Ovary (tissue), 3 donors: ENCODE data around the gene ZNF322.

Experiments used
- POLR2A ChIP-seq: fragments of 450-650 bp; IDR thresholded peaks from one replicate; pipeline ENCODE4 v1.6.1; 2017; ENCODE audit warnings: antibody characterized with exemption, mild to moderate bottlenecking, moderate library complexity
- TF ChIP-seq, protein P1 (sequence below), 3 donors: fragments of 450-650 bp in 2 of 3; fragments of 200-600 bp in 1 of 3; IDR thresholded peaks; one replicate each; pipeline versions ENCODE4 v1.5.1 to v1.8.0; 2016 to 2022; ENCODE audit warnings: antibody characterized with exemption in 3 of 3, mild to moderate bottlenecking in 1 of 3
- donor health status: DM: no; HTN: no; CAD: no.

DNA sequence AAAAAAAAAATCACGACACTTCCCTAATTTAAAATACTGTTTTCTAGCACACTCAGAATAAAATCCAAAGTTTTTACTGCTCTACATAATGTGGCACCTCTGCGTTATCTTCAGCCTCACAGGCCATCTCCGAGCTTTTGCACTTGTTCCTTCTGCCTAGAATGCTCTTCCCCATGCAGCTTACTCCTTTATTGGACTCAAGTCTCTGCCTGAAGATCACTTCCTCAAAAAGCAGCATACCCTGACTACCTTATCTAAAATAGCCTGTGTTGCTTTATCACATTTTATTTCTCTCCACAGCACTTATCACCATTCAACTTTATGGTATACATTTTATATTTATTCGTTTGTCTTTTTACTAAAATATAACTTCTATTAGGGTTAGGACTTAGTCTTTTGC lies 2.3 kb downstream of the ZNF322 start:
- TF ChIP-seq, protein P1, sequence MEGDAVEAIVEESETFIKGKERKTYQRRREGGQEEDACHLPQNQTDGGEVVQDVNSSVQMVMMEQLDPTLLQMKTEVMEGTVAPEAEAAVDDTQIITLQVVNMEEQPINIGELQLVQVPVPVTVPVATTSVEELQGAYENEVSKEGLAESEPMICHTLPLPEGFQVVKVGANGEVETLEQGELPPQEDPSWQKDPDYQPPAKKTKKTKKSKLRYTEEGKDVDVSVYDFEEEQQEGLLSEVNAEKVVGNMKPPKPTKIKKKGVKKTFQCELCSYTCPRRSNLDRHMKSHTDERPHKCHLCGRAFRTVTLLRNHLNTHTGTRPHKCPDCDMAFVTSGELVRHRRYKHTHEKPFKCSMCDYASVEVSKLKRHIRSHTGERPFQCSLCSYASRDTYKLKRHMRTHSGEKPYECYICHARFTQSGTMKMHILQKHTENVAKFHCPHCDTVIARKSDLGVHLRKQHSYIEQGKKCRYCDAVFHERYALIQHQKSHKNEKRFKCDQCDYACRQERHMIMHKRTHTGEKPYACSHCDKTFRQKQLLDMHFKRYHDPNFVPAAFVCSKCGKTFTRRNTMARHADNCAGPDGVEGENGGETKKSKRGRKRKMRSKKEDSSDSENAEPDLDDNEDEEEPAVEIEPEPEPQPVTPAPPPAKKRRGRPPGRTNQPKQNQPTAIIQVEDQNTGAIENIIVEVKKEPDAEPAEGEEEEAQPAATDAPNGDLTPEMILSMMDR (IDR thresholded peaks at IDR 0.05) = no peak
- TF ChIP-seq POLR2A = no peak
